Measurements from ENCODE around the gene SOHLH1.
A peak's percentile ranks its signal among the peaks of the same experiment; 100 is the strongest.

The SOHLH1 gene

GRCh38 chr9:135662758-135663450 lies 36.4 kb downstream of the SOHLH1 start, which contains the start of gene LCN9:
TSS of gene LCN9 (plus strand) at chr9:135663309. CDS start at chr9:135663322, 13 bp downstream.
- no peak within 1 kb of the TSS for H3K4me3 ChIP-seq
- no peak for TF ChIP-seq CTCF (IDR thresholded peaks at IDR 0.05)
- no peak within 1 kb of the TSS for H3K27ac ChIP-seq
- DNase-seq (ENCODE audit: low spot score) = peak; percentile 53

- DNase-seq (ENCODE audit: low spot score) = peak; percentile 26
- TF ChIP-seq CTCF (IDR thresholded peaks at IDR 0.05) = no peak
- Histone ChIP-seq H3K4me3 (no peak overlapping the region), H3K27ac (no peak overlapping the region)
Measured at GRCh38 chr9:135661816-135662560, 37.3 kb downstream of the SOHLH1 start.

- Histone ChIP-seq H3K27ac (no peak overlapping the region), H3K4me3 (no peak overlapping the region)
- DNase-seq (ENCODE audit: low spot score) = peak; percentile 14
- TF ChIP-seq CTCF (IDR thresholded peaks at IDR 0.05) = no peak
Measured at GRCh38 chr9:135660407-135660806, 38.9 kb downstream of the SOHLH1 start.

- no peak overlapping the region for H3K27ac ChIP-seq
- DNase-seq (ENCODE audit: low spot score) = peak; percentile 8
- H3K4me3 ChIP-seq = no peak overlapping the region
- TF ChIP-seq CTCF (IDR thresholded peaks at IDR 0.05) = no peak
Measured at GRCh38 chr9:135659252-135659651, 40.0 kb downstream of the SOHLH1 start.

GRCh38 chr9:135657416-135657815 lies 41.9 kb downstream of the SOHLH1 start:
- DNase-seq (ENCODE audit: low spot score) = peak; percentile 60
- H3K4me3 ChIP-seq = no peak overlapping the region

GRCh38 chr9:135655317-135655716 lies 44.0 kb downstream of the SOHLH1 start:
- Histone ChIP-seq H3K27ac (no peak overlapping the region), H3K4me3 (no peak overlapping the region)
- TF ChIP-seq CTCF (IDR thresholded peaks at IDR 0.05) = no peak
- peak; percentile 59 for DNase-seq (ENCODE audit: low spot score)

More at GRCh38 chr9:135657416-135657815, 41.9 kb downstream of the SOHLH1 start:
- no peak overlapping the region for H3K27ac ChIP-seq
- no peak for TF ChIP-seq CTCF (IDR thresholded peaks at IDR 0.05)
